GM20431 (cell line): Measurements from ENCODE around the gene FGFRL1.
"Not testable (repeated sequence)": the region's sequence is repeated elsewhere in the genome, so short reads cannot be mapped to it uniquely, and the experiment has no call there.

Experiments used
- in situ Hi-C: fragments of 300-500 bp; cut with MseI, MboI; formaldehyde crosslinking; loops from one replicate; pipeline ENCODE4 v1.15.0; 2020; ENCODE audit warnings: low sequenced_read_pairs; ENCODE audit not compliant: unreplicated experiment

FGFRL1 gene

GRCh38 chr4:1047106-1047975, 35.9 kb downstream of the FGFRL1 start:
- in situ Hi-C loops = no loop called here

- in situ Hi-C loops = no loop called here
Observed at GRCh38 chr4:1047976-1048772, 36.7 kb downstream of the FGFRL1 start.

- in situ Hi-C loops = no loop called here
Observed at GRCh38 chr4:1048773-1049590, 37.6 kb downstream of the FGFRL1 start.

GRCh38 chr4:1049591-1049905, 38.1 kb downstream of the FGFRL1 start:
- in situ Hi-C loops = no loop called here

- in situ Hi-C loops = no loop called here
Observed at GRCh38 chr4:1050486-1051213, 39.2 kb downstream of the FGFRL1 start.

- in situ Hi-C loops = no loop called here
Observed at GRCh38 chr4:1051472-1051871, 40.0 kb downstream of the FGFRL1 start.

GRCh38 chr4:1052231-1052671, 40.8 kb downstream of the FGFRL1 start:
- in situ Hi-C loops = no loop called here

GRCh38 chr4:1053080-1053661, 41.7 kb downstream of the FGFRL1 start:
- in situ Hi-C loops = no loop called here

DNA sequence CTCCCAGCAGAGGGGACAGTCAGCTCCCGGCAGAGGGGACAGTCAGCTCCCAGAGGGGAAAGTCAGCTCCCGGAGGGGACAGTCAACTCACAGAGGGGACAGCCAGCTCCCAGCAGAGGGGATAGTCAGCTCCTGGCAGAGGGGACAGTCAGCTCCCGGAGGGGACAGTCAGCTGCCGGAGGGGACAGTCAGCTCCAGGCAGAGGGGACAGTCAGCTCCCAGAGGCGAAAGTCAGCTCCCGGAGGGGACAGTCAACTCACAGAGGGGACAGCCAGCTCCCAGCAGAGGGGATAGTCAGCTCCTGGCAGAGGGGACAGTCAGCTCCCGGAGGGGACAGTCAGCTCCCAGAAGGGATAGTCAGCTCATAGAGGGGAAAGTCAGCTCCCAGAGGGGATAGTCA, 42.5 kb downstream of the FGFRL1 start:
- in situ Hi-C loops = not testable (repeated sequence)

- in situ Hi-C loops = not testable (repeated sequence)
Observed at GRCh38 chr4:1054696-1055242, 43.3 kb downstream of the FGFRL1 start.

- in situ Hi-C loops = not testable (repeated sequence)
Observed at GRCh38 chr4:1055243-1055701, 43.8 kb downstream of the FGFRL1 start.

DNA sequence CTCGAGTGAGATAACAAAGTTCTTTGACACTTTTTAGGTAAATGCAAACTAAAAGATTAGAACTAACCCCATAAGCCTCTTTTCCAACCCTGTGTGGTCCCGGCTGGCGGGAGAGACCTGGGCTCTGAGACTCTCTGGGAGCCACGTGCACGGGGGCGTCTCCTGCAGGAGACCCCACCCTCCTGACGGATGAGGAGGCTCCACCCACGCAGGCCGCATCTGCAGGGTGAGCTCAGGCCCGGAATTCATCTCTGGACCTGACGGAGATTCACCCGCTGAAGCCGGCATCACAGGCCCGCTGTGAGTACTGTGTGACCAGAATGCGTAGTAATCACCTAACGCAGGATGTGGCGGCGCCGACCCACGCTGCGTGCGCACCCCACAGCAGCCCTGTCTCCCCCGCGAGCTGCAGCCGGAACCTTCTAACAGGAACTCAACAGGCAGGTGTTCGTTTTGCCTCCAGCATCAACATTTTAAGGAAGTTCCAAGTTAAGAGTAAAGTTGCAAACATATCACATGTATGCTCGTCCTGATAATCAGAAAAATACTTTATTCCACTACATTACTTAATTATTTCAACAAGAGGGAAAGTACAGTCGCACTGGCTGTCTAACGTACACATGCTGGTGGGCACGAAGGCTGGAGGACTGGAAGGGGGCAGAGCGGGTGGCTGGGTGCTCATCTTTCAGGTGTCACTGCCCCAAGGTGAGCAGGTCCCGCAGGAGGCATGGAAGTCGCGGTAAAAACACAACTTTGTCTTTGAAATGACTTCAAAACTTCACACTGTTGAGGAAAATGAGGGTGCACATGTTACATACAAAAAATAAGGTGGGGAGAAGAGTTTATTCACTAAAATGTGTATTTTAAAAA, 44.5 kb downstream of the FGFRL1 start:
- in situ Hi-C loops = no loop called here

GRCh38 chr4:1056671-1057402, 45.4 kb downstream of the FGFRL1 start:
- in situ Hi-C loops = no loop called here

GRCh38 chr4:1057403-1057745, 45.9 kb downstream of the FGFRL1 start:
- in situ Hi-C loops = no loop called here

DNA sequence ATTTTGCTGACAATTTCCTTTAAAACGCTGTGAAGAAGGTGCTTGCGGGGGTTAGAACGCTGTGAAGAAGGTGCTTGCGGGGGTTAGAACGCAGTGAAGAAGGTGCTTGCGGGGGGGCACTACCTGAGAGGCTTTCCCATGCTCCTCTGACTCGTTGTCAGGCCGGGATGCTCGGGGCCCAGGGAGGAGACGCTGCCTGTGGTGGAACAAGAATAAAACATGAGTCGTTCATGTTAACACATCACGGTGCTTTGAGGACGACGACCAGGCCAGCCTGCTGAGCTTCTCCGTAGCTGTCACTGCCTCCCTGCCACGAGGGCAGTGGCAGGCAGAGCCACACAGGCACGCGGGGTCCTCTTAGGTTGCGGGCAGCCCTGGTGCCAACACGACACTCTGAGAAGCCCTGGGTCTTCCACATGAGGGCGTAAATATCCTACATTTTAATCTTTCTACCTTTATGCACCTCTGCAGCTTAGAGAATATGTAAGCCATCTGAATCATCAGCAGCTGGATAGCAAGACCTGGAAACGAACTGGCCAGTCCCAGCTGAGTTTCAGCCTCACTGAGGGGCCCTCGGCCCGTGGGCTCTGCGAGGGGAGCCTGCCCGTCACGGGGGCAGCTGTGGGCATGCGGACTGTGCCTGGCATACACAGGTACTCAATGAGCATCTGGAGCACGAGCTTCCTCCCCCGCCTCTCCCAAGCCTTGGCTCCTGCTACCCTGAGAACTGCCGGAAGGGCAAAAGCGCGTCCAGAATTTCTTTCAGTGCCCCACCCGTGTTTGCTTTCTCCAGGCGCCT, 47.0 kb downstream of the FGFRL1 start:
- in situ Hi-C loops = no loop called here

- in situ Hi-C loops = no loop called here
Observed at GRCh38 chr4:1058997-1059665, 47.7 kb downstream of the FGFRL1 start.
